Measurements from ENCODE around the gene SERTAD1. TPM values are rescaled to one million over a fixed set of nuclear protein-coding genes. Genes with fewer than 3 reads are reported as not detected.

Gene SERTAD1
- total and polyA plus RNA-seq, 8 donors, result 8.6 to 36.5 (median 11.2) TPM; not detected in 1

DNA sequence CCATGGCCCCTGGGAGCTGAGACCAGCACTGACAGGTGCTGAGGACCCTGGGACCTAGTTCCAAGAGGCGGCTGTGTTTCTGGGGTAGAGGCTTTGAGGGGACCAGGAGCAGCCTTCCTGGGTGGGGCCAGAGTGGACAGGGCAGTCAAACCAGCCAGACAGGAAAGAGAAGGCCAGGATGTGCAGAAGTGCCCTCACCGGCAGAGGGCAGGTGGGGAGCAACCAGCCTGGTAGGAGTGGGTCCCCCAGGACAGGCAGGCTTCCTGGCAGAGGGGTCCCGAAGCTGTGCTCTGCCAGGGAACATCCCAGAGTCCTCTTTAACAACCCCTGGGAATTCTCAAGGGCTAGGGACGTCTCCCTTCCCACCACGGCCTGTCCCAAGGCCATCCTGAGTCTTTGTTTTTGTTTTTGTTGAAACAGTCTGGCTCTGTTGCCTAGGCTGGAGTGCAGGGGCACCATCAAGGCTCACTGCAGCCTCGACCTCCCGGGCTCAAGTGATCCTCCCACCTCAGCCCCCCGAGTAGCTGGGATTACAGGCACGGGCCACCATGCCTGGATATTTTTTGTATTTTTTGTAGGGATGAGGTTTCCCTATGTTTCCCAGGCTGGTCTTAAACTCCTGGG is 32.8 kb downstream of the SERTAD1 start:
- H3K27ac ChIP-seq, result no peak overlapping the region
- no peak overlapping the region for H3K4me3 ChIP-seq
- intact Hi-C loops (cut with DNase I; ENCODE audit: low total_unique reads), result no loop called here
- TF ChIP-seq CTCF (IDR thresholded peaks at IDR 0.05), result peak in 2 of 7 experiments; percentile 14 to 38
- TF ChIP-seq POLR2A (IDR thresholded peaks at IDR 0.05), result no peak
- TF ChIP-seq EP300 (IDR thresholded peaks at IDR 0.05), result no peak
- H3K4me1 ChIP-seq, result peaks cover 0 to 8% (median 0%) of the 10 kb centered on the region in 4 donors
- no peaks in the 10 kb centered on the region for H3K27me3 ChIP-seq
- H3K9me3 ChIP-seq, result no peaks in the 10 kb centered on the region
- peaks cover 0 to 21% (median 11%) of the 10 kb centered on the region in 4 donors for H3K36me3 ChIP-seq
- 42 to 59% (median 48%) methylated on average over 9 of the region's 9 CpGs for WGBS, 5 donors
- peak; percentile 53 to 75 for DNase-seq

GRCh38 chr19:40392123-40392522 is 33.7 kb downstream of the SERTAD1 start:
- intact Hi-C loops (cut with DNase I; ENCODE audit: low total_unique reads), result no loop called here
- H3K4me1 ChIP-seq, result peaks cover 0 to 8% (median 0%) of the 10 kb centered on the region in 4 donors
- H3K27ac ChIP-seq, result no peak overlapping the region
- peaks cover 0 to 14% (median 4%) of the 10 kb centered on the region in 4 donors for H3K36me3 ChIP-seq
- H3K9me3 ChIP-seq, result no peaks in the 10 kb centered on the region
- no peak overlapping the region for H3K4me3 ChIP-seq
- H3K27me3 ChIP-seq, result no peaks in the 10 kb centered on the region
- 62 to 72% (median 67%) methylated on average over 8 of the region's 8 CpGs for WGBS, 5 donors
- no peak for DNase-seq
- TF ChIP-seq EP300 (IDR thresholded peaks at IDR 0.05) (no peak), POLR2AphosphoS5 (IDR thresholded peaks at IDR 0.05) (no peak), CTCF (IDR thresholded peaks at IDR 0.05) (no peak), POLR2A (IDR thresholded peaks at IDR 0.05) (no peak)

GRCh38 chr19:40390084-40390742 is 35.6 kb downstream of the SERTAD1 start, which contains the start of gene HIPK4:
TSS of gene HIPK4 (minus strand) at chr19:40390181. CDS start at chr19:40389902, 279 bp downstream.
- Histone ChIP-seq H3K9me3 (no peaks in the 10 kb centered on the region), H3K27me3 (no peaks in the 10 kb centered on the region), H3K4me1 (peaks cover 0 to 8% (median 0%) of the 10 kb centered on the region in 4 donors), H3K4me3 (no peak within 1 kb of the TSS), H3K36me3 (no peaks in the 10 kb centered on the region), H3K27ac (no peak within 1 kb of the TSS)
- no peak for TF ChIP-seq CTCF (IDR thresholded peaks at IDR 0.05)
- TF ChIP-seq EP300 (IDR thresholded peaks at IDR 0.05), result no peak
- no peak for TF ChIP-seq POLR2A (IDR thresholded peaks at IDR 0.05)
- no peak for TF ChIP-seq POLR2AphosphoS5 (IDR thresholded peaks at IDR 0.05)
- 83 to 89% (median 86%) methylated on average over 9 to 10 of the region's 10 CpGs for WGBS, 5 donors
- intact Hi-C loops (cut with DNase I; ENCODE audit: low total_unique reads), result no loop called here
- DNase-seq, result no peak

DNA sequence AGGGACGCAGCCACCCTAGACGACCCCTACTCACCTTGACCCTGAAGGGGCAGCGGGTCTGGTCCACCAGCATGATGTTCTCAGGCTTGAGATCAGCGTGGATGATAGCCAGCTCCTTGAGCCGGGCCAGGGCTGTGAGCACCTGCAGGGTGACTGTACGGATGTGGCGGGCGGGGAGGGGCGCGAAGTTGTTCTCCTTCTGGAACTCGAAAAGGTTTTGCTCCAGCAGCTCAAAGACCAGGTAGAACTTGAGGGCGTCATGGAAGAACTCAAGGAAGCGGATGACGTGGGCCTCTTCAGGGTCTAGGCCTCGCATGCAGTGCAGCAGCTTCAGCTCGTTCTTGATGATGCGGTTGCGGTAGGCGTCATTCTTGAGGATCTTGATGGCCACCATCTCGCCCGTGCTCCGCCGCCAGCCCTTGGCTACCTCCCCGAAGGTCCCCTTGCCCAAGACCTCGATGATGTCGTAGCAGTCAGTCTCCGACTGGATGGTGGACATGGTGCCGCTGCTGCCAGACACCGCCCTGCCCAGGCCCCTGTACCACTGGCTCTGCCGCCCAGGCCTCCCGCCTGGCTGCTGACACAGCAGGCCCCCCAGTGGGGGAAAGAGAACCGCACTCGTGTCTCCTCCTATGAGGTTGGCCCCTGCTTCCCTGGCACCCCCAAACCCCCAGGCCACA is 36.2 kb downstream of the SERTAD1 start:
- no peaks in the 10 kb centered on the region for H3K9me3 ChIP-seq
- H3K36me3 ChIP-seq, result no peaks in the 10 kb centered on the region
- H3K4me3 ChIP-seq, result no peak overlapping the region
- no peak overlapping the region for H3K27ac ChIP-seq
- H3K4me1 ChIP-seq, result peaks cover 0 to 8% (median 0%) of the 10 kb centered on the region in 4 donors
- 94 to 95% (median 95%) methylated on average over 24 to 33 of the region's 33 CpGs for WGBS, 5 donors
- intact Hi-C loops (cut with DNase I; ENCODE audit: low total_unique reads), result no loop called here
- DNase-seq, result no peak
- no peak for TF ChIP-seq EP300 (IDR thresholded peaks at IDR 0.05)
- TF ChIP-seq POLR2A (IDR thresholded peaks at IDR 0.05), result no peak
- no peak for TF ChIP-seq CTCF (IDR thresholded peaks at IDR 0.05)
- no peak for TF ChIP-seq POLR2AphosphoS5 (IDR thresholded peaks at IDR 0.05)
- no peaks in the 10 kb centered on the region for H3K27me3 ChIP-seq
